ENCODE results near the gene FGD5.

FGD5 gene

DNA sequence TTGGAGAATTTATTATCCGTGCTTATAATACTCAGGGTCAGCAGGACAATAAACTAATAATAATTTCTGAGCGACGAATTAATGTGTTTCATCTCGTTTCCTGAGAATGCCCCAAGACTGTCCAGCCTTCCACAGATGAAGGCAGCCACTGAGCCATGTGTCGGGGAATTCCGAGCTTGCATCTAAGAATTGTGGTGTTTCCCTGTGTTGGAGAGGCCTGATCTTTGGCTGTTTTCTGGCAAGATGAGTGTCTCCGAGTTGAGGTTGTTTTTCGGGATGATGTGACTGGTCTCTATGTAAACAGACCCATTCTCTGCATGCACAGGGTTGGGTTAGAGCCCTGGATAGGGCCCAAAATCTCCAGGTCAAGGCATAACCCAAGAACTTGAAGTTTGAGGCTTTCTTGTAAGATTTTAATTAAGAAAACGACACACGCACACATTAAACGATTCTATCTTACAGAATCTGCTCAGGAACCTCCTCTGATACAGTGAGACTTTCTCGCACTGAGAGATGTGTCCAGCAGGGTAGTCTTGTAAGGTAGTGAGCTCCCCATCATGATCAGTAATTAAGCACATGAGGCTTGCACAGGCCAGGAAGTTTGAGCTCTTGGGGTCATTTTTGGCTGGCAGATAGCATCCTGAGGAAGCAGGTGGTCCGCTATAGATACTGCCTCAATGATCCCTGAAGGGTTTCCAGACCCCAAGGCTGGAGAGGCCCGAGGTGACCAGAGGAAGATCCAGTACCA is 14.4 kb downstream of the FGD5 start:
- no peak for DNase-seq

DNA sequence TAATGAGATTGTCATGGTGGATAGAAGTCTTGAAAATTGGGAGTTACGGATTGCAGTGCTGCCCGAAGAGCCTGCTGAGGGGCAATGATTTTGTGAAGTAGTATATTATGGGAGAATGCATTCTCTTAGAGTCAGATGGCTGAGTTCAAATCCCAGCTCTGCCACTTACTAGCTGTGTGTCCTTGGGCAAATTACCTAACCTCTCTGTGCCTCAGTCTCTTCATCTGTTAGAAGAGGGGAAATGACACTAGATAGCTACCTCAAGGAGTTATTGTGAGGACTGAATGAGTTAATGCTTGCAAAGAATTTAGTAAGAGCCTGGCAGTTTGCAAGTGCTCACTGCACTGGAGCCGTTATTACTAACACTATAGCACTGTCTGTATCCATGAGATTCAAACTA is 15.4 kb downstream of the FGD5 start:
- DNase-seq = no peak

DNA sequence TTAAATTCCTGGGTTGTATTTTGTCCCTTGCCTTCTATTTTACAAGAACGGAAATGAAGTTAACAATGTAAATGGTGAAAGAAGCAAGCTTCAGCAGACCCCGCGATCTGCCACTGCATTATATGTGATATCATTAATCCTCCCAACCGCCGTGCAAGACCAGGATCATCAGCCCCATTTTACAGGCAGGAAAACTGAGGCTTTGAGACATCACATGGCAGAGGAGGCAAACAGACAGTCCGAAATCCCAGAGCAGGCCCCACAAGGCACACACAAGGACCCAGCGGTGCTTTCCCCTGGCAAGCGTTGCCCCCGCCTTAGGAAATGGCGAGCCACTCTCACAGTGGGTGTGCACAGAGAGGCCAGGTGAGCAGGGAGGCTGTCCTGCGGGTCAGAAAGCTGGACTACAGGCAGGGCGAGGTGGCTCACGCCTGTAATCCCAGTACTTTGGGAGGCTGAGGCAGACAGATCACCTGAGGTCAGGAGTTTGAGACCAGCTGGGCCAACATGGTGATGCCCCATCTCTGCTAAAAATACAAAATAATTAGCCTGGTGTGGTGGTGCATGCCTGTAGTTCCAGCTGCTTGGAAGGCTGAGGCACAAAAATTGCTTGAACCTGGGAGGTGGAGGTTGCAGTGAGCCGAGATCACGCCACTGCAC is 16.2 kb downstream of the FGD5 start:
- no peak for DNase-seq

DNA sequence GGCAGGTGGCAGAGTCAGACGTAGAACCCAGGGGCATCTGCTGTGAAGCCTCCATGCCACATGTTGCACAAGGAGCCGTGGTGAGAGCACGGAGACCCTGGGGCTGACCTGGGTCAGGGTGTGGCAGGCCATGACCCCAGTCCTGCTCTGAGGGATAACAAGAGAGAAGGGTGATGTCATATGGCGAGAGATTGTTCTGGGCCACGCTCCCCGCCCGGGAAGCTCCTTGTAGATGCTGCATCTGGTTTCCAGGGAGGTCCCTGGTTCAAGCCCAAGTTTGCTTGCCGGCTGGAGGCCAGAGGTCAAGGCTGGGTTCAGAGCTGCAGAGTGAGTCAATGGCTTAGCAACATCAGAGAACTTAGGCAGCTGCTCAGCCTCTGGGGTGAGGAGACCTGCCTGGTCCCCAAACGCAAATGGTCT is 17.3 kb downstream of the FGD5 start:
- DNase-seq = no peak

DNA sequence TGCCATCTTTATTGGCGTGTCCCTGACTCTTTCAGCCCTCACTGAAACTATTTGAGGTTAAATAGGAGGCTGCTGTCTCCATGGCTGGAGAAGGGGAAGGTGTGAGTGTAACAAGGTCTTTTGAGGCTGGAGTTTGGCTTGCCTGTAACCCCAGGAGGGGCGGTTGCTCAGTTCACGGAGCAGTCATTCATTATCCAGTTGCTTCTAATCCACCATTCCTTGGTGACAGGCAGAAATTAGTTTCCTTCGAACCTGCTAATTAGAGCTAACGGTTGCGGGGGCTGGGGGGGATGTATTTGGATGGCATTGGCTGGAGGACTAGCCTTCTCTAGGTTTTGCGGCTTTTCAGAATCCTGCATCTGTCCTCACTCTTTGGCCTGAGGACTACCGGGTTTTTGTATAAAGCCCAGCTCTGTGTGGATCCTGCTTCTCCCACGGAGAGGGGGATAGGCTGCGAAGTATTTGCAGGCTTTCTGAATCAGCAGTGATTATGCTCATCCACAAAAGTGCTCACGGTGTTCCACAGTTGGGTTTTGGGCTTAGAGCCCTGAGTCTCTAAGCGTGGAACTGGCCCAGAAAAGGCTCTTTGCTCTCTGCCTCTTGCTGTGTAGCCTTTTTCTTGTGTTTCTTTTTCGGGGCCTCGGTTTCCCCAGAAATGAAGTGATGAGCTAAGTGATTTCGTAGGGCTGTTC is 18.6 kb downstream of the FGD5 start:
- DNase-seq = no peak

DNA sequence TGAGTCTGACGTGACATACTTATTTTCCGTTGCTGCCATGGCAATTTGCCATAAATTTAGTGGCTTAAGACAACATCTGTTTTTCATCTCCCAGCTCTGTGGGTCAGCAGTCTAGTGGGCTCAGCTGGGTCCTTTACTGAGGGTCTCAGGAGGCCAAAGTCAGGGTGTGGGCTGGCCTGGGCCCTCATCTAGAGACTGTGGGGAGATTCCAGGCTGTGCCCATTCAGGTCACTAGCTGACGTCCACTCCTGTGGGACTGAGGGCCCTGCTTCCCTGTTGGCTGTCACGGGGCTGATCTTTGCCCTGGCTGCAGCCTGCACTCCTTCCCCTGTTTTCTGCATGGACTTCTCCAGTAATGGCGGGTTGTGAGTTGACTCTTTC is 19.1 kb downstream of the FGD5 start:
- no peak for DNase-seq

DNA sequence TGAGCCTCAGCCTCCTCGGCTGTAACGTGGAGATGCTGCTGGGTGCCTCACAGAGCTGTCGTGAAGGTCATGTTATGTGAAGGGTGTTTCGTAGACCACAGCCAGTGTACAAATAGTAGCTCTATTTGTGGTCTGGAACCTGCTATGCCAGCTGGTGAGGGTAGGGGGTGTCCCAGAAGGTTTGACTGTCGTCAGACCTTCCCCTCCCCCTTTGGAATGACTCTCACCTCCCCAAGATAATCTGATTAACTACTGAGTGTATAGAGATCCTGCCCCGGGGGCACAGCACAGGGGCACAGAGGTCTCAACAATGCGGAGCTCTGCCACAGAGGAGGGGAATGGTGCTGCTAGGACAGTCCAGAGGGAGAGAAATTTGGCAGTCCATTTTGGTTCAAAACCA is 20.5 kb downstream of the FGD5 start:
- DNase-seq = no peak

DNA sequence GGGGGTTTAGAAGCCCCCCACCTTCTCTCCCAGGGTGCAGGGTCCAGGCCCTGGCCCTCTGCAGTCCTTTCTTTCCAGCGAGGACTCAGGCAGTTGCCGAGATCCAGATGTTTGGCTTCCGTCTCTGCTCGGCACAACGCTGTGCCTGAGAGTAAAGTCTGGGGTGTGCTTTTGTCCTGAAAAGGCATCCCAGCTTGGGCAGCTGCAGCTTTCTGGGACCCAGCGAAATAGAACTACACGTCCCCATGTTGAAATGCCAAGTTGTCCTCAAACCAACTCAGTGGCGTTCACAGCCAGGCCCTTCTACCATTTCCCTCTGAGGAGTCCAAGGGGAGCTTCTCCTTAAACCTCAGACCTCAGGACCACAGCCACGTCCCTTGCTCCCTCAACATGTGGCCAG is 23.1 kb downstream of the FGD5 start:
- DNase-seq = no peak

DNA sequence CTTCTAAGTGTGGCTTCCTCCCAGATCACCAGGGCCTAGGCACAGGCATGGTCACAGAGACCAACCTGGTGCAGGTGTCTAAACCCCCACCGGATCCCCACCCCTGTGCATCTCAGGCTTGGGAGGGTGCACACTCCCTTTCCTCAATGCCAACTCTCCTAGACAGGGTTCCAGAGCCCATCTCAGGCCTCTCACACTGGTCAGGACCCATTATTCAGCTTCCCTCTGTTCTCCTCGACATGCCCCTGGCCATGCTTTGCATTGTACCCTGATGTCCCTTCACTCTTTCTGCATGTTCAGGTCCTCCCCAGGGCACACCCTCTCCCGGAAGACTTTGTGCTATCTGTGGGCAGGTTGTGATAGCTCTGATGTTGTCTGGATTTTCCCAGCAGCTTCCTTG is 23.5 kb downstream of the FGD5 start:
- DNase-seq = no peak

DNA sequence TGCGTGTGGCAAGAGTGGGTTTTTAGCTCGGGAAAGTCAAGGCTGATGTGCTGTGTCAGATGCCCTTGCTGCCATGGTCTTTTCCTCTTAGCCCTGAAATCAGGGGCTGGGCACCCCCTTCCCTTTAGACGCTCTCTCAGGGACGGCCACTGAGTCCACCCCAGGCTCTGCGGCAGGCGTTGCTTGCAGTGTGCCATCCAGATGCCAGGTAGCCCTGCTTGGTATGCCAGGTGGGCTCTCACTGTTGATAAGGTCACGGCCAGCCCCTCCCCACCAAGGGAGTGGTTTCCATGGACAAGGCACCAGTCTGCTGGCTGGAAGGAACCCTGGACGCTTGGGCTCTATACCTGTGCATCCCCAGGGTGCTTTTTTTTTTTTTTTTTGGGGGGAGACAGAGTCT is 24.6 kb downstream of the FGD5 start:
- no peak for DNase-seq

DNA sequence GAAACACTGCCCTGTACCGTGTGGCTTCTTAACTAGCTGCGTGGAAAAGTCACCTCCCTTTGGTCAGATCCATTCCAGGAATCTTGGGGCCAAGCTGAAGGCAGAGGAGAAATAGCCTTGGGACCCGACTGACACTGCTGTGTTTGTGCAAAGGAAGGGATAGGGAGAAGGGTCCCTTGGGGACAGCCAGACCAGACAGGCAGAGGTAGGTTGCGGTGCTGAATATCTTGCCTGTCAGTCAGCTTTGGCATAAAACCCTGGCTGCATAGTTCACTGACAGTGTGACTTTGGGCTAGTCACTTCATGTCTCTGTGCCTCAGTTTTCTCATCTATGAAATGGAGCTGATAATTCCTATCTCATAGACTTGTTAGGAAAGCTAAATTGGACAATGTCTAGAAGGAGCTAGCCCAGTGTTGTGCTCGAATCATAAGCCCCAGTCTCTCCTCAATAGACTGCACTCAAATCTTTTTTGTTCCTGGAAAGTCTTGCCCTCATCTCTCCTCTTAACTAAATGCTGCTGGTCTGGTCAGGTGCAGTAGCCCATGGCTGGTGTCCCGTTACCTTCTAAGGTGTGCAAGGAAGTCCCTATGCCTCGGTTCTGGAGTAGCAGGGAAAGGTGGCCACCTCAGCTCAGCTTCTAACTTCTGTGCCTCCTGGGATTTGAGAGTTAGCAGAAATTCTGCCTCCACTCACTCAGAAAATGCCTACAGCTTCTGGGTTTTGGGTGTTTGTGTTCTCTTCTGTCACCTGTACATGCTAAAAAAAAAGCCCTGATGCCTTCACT is 25.8 kb downstream of the FGD5 start:
- DNase-seq = no peak

DNA sequence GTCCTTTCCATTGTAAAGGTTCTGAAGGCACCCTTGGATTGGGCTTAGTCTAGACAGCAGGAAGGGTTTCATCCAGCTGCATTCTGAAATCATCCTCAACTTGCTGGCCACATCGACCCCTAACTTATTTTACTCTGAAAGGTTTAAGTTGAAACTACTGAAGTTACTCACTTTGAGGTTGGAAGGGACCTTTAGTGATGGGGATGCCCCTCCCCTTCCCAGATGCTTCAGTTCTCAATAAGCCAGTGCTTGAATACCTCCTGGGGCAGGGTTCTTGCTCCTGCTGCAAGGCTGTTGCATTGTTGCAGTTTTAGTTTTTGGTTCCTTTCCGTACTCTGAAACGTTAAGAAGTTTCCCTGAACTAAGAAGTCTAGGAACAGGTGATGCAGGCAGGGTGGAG is 26.4 kb downstream of the FGD5 start:
- no peak for DNase-seq

DNA sequence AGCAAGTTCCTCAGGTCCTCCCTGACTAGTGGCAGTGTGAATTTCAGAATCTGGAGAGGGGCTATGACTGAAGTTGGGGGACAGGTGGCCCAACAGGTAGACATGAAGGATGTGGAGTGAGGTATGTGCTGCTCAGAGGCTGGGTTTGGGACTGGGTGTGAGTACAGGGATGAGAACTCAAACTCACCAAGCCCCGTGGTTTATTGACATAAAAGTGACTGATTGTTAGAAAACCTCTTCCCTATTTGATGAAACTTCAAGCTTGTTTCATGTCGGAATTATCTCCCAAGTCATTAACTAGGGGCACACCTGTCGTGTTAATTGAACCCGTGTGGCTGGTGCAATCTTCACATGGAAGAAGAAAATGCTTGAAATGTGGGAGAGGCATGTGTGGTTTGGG is 27.1 kb downstream of the FGD5 start:
- DNase-seq = no peak

DNA sequence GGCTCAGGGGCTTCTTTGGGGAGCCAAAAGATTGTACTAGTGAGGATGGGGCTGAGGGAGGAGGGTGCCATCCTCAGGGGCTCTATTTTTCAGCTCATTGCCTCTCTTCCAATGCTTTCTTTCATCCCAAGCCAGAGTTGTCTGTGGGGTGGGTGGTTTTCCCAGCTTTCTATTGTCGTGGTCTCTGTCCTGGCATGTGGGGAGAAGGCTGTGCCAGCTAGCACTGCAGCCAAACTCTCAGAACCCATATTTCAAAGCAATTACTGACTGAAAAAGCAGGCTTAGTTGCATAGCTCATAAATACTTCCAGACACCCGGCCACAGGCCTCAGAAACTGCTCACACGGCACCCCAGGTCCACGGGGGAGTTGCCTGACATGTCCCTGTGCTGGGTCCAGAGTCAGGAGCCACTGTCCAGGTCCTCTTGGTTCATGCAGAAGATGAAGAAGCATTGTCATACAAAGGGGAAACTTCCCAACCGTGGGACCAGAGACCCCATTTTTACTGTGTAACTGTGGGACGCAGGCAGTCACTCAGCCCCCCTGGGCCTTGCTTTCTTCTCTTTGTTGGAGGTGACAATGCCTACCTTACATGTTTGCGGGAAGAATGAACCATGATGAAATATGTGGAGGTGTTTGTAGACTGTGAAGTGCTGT is 27.6 kb downstream of the FGD5 start:
- no peak for DNase-seq

DNA sequence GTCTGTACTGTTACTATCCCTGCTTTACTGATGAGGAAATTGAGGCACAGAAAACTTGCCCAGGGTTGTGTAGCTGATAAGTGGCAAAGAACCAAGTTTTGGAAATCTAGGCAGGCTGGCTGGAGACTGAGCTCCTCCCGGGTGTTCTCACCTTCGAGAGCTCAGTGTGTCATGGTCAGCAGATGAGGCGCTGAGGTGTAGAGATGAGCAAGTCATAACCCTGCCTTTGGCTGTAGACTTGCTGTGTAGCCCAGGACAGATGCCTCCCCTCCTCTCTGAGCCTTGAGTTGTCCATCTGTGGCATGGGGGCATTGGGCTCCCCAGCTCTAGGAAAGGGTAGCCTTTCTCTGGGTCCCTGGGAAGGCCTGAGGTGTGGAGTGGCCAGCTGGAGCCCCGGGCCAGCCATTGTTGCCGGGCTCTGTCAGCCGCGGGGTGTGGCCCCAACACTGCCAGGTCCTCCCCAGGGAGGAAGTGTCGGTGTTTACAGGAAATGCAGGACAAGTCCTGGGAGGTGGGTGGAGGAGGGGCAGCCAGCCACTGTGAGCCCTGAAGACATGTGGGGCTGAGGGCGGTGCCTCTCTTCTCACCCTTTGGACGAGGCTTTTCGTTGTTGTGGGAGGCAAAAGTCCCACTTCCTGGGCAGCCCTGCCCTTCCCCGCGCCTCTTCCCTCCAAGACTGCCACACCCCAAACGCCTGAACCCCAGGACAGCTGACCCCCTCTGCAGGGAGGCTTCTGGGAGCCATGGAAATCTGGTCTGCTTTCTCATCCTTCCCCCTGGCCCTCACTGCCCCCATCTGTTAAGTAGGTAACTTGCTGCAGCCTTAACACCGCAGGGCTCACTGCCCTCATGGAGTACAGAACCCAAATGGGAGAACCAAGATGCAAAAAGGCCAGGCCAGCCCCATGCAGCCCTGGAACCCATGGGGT is 29.1 kb downstream of the FGD5 start:
- DNase-seq = no peak

DNA sequence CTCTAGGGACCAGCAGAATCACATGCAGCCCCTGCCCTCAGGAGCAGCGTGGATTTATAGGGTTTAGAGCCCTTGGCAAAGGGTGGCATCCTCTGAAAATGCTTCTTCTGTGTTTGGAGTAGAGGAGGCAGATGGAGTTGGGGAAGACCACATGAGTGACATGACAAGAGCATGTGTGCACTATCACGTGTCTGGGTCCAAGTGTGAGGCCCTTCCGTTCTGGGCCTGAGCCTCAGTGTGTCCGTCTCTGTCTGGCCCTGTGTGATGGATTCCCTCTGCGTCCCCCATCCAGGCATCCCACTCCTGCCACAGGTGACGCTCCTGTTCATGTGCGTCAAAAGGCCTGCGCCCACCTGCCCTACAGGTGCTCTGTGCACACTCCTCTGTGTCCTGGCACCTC is 30.1 kb downstream of the FGD5 start:
- no peak for DNase-seq

DNA sequence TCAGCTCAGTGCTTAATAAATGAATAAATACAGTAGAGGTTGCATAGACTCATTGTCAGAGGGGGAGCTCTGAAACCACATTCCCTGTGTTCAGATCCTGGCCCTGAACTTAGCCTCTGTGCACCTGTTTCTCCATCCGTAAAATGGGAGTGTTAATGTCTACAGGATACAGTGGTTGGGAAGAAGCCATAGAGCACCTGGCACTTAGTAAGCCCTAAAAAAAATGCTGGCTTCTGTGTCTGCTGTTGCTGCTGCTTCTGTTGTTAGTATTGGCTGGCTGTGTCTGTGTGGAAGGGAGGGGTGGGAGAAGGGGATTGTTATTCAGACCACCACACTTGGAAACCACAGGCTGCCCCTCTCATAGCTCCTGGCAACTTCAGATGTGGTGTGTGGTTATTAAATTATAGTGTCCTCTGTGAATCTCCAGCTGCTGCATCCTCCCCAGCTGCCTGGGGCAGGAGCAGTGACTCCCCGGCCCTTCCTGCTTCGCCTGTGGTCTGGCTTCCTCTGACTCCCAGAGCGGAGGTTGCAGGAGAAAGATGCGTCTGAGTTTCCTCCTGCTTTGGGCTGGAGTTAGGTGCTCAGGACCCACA is 31.0 kb downstream of the FGD5 start:
- DNase-seq = no peak

DNA sequence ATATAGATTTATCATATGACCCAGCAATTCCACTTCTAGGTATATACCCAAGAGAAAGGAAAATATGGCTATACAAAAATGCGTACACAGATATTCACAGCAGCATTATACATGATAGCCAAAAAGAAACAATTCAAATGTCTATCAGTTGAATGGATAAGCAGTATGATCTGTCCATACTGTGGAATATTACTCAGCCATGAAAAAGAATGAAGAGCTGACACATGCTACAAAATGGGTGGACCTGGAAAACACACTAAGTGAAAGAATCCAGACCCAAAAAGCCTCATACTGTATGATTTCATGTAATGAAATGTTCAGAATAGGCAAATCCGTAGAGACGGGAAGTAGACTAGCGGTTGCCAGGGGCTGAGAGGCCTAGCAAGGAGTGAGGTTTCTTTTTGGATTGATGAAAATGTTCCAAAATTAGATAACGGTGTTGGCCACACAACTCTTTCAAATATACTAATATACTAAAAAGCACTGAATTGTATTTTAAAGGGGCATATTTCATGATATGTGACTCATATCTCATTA is 33.4 kb downstream of the FGD5 start:
- DNase-seq = no peak

DNA sequence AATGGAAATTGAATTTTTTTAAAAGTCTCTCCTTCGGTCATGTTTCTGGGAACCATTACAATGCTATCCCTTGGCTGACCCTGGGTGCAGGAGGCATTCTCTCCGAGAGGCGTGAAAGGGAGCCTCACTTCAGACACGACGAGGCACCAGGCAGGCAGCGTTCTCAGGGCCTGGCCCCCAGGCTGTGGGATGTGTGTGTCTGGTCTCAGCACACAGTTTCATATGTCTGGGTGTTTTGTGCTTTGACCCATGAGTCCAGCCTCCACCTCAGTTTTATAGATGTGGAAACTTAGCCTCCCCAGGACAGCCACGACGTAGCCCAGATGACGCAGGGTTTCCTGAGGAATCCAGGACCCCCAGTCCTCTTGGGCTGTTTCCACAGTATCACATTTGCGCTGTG is 34.0 kb downstream of the FGD5 start:
- DNase-seq = no peak

DNA sequence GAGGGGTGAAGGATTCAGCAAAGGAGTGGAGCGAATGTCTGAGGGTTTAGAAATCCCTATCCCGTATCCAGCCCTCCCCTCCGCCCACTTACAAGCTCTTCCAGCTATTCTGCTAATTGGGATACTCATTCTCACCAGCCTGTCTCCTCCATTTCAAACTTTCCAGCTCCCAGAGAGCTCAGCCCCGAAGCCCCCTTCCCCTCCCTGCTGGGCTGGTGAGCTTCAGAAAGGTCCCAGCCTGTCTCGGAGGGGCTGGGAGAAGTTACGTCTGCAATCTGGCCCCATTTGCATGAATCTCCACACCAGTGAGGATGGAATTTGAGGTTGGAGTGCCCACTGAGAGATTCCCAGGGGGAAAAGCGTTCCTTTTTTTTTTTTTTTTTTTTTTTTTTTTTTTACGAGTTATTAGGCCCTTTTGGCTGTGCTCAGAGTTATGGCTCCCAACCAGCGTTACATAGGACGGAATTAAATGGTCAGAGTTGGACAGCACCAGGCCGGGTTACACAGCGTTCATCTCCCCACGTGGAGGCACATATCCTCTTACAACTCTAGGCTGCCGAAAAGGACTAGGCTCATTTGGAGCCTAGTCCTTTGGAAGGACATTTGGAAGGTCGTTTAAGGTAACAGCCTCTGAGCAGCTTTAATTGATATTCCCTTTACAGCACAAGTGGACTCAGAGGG is 34.6 kb downstream of the FGD5 start:
- no peak for DNase-seq

DNA sequence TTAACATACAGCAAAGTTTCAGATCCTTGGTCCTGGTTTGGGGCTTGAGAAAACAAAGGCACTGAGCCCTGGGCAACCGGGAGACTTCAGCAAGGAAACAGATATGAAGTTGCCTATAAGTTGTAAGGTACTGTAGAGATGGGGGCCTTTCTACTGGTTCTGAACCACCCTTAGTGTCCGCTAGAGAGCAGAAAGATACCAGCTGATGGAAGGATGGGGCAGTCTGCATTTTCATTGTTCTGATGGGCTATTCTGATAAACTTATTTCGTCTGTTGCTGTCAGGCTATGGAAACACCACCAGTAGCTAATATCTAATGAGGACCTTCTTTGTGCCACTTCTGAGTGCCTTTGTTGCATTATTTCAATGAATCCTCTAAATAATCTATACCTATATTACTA is 38.7 kb downstream of the FGD5 start:
- DNase-seq = no peak

Measured in CD4-positive, alpha-beta T cell treated with Interleukin-4 for 4 hours (primary cell).